H1 (cell line): ENCODE results near the gene ARSI. TPM values are rescaled to one million over a fixed set of nuclear protein-coding genes. Genes with fewer than 3 reads are reported as not detected.

Experiments used
- polyA plus RNA-seq, 7 experiments: library from polyadenylated mRNA; depleted of rRNA in 3 of 7; stranded (reverse) in 5 of 7; unstranded in 2 of 7; fragments of >200 nt in 5 of 7; fragments of 200-250 nt in 2 of 7; gene quantifications; 1 replicate in 5 of 7; 2 replicates in 1 of 7; 4 replicates in 1 of 7; pipeline versions ENCODE4 v1.2.1 to v1.2.3, GENCODE V29; 2011 to 2013; ENCODE audit warnings: missing spikeins in 2 of 7, mixed read lengths in 2 of 7
- total RNA-seq: library from RNA; stranded (reverse); fragmentation: NEBNext Ultra II Directional; extraction: Animal tissue kit (Norgen Biotek cat#: 25700); gene quantifications from 2 replicates; pipeline ENCODE4 v1.2.1, GENCODE V29; 2021

The ARSI gene
- total and polyA plus RNA-seq, 2 of the 8 experiments (the other 6 are each of a cell fraction or from before 2014, with no cell fraction given) = 4.5 to 6.7 TPM

Other genes with a start within 250 kb of the ARSI start
- not detected in 2 replicates for gene CSF1R, start 216.4 kb downstream of the ARSI start, total RNA-seq
- gene CSF1R, start 216.4 kb downstream of the ARSI start, polyA plus RNA-seq (2011; rRNA removed) = 0.12 TPM in 1 of 2 replicates, not detected in the other
- gene PDGFRB, start 147.1 kb downstream of the ARSI start, total RNA-seq = 13.7 and 15.9 TPM in 2 replicates
- gene PDGFRB, start 147.1 kb downstream of the ARSI start, polyA plus RNA-seq (2011; rRNA removed) = 4.2 and 5.9 TPM in 2 replicates
- gene CDX1, start 136.1 kb downstream of the ARSI start, total RNA-seq = not detected in 2 replicates
- gene CDX1, start 136.1 kb downstream of the ARSI start, polyA plus RNA-seq (2011; rRNA removed) = 0.06 TPM in 1 of 2 replicates, not detected in the other
- 0.07 TPM in 1 of 2 replicates, not detected in the other for gene SLC6A7, start 112.8 kb downstream of the ARSI start, total RNA-seq
- gene SLC6A7, start 112.8 kb downstream of the ARSI start, polyA plus RNA-seq (2011; rRNA removed) = 0.02 and 0.12 TPM in 2 replicates
- 0.23 and 0.28 TPM in 2 replicates for gene CAMK2A, start 13.1 kb downstream of the ARSI start, total RNA-seq
- 0.16 and 0.20 TPM in 2 replicates for gene CAMK2A, start 13.1 kb downstream of the ARSI start, polyA plus RNA-seq (2011; rRNA removed)
- 158 and 170 TPM in 2 replicates for gene TCOF1, start 54.8 kb upstream of the ARSI start, total RNA-seq
- 35.9 and 51.6 TPM in 2 replicates for gene TCOF1, start 54.8 kb upstream of the ARSI start, polyA plus RNA-seq (2011; rRNA removed)
- 45.9 and 48.6 TPM in 2 replicates for gene CD74, start 110.0 kb upstream of the ARSI start, total RNA-seq
- 61.0 and 61.8 TPM in 2 replicates for gene CD74, start 110.0 kb upstream of the ARSI start, polyA plus RNA-seq (2011; rRNA removed)
- gene RPS14, start 146.8 kb upstream of the ARSI start, total RNA-seq = 2,548 and 2,599 TPM in 2 replicates
- 5,579 and 6,423 TPM in 2 replicates for gene RPS14, start 146.8 kb upstream of the ARSI start, polyA plus RNA-seq (2011; rRNA removed)
- 70.1 and 72.0 TPM in 2 replicates for gene NDST1, start 205.2 kb upstream of the ARSI start, total RNA-seq
- gene NDST1, start 205.2 kb upstream of the ARSI start, polyA plus RNA-seq (2011; rRNA removed) = 27.0 and 37.7 TPM in 2 replicates